ENCODE results near the gene CCL15. TPM values are rescaled to one million over a fixed set of nuclear protein-coding genes. Genes with fewer than 3 reads are reported as not detected.

The CCL15 gene
- total and polyA plus RNA-seq, 4 donors: 8.8 to 27.8 (median 11.6) TPM

- Histone ChIP-seq H3K4me1 (ENCODE audit: control insufficient read depth in 4 of 4, insufficient read depth in 4 of 4, low read length in 3 of 4) (peaks cover 0 to 2% (median 0%) of the 10 kb centered on the region in 4 donors), H3K36me3 (ENCODE audit: control insufficient read depth in 4 of 4, insufficient read depth in 3 of 4, low read depth in 1 of 4, low read length in 3 of 4) (peaks cover 0 to 14% (median 8%) of the 10 kb centered on the region in 4 donors), H3K4me3 (ENCODE audit: low read depth in 1 of 3, low read length in 3 of 3) (no peak overlapping the region), H3K9ac (ENCODE audit: low read depth in 1 of 2, low read length in 2 of 2) (no peak overlapping the region), H3K27ac (ENCODE audit: low read depth in 1 of 2, low read length in 2 of 2) (no peak overlapping the region), H3K9me3 (ENCODE audit: control insufficient read depth in 4 of 4, low read length in 3 of 4) (no peaks in the 10 kb centered on the region), H3K27me3 (ENCODE audit: control insufficient read depth in 4 of 4, insufficient read depth in 4 of 4, low read length in 3 of 4) (no peaks in the 10 kb centered on the region)
- 76% methylated on average over 5 of the region's 5 CpGs for WGBS
- TF ChIP-seq CTCF (IDR thresholded peaks at IDR 0.05; ENCODE audit: low read depth, low read length, missing input control) (no peak), RAD21 (IDR thresholded peaks at IDR 0.05) (no peak), GABPA (IDR thresholded peaks at IDR 0.05 in 1 of 2, conservative IDR thresholded peaks at IDR 0.05 in 1 of 2) (no peak), SP1 (IDR thresholded peaks at IDR 0.05) (no peak), ATF3 (IDR thresholded peaks at IDR 0.05) (no peak), HNF4A (conservative IDR thresholded peaks at IDR 0.05) (no peak), TAF1 (conservative IDR thresholded peaks at IDR 0.05) (no peak), YY1 (IDR thresholded peaks at IDR 0.05) (no peak), FOXA2 (IDR thresholded peaks at IDR 0.05) (no peak), NR2F2 (IDR thresholded peaks at IDR 0.05) (no peak), HNF4G (IDR thresholded peaks at IDR 0.05) (no peak)
- no peak for DNase-seq (ENCODE audit: low spot score)
These were observed 13.6 kb upstream of the CCL15 start for GRCh38 chr17:36014946-36015345.

- no peak for TF ChIP-seq NR2F2 (IDR thresholded peaks at IDR 0.05)
- no peak for DNase-seq (ENCODE audit: low spot score)
- Histone ChIP-seq H3K4me1 (ENCODE audit: control insufficient read depth in 4 of 4, insufficient read depth in 4 of 4, low read length in 3 of 4) (peaks cover 0 to 6% (median 5%) of the 10 kb centered on the region in 4 donors), H3K27me3 (ENCODE audit: control insufficient read depth in 4 of 4, insufficient read depth in 4 of 4, low read length in 3 of 4) (no peaks in the 10 kb centered on the region), H3K9ac (ENCODE audit: low read depth in 1 of 2, low read length in 2 of 2) (no peak overlapping the region), H3K27ac (ENCODE audit: low read depth in 1 of 2, low read length in 2 of 2) (no peak overlapping the region), H3K36me3 (ENCODE audit: control insufficient read depth in 4 of 4, insufficient read depth in 3 of 4, low read depth in 1 of 4, low read length in 3 of 4) (peaks cover 0 to 14% (median 8%) of the 10 kb centered on the region in 4 donors), H3K4me3 (ENCODE audit: low read depth in 1 of 3, low read length in 3 of 3) (no peak overlapping the region), H3K9me3 (ENCODE audit: control insufficient read depth in 4 of 4, low read length in 3 of 4) (peaks cover 0 to 4% (median 0%) of the 10 kb centered on the region in 4 donors)
- WGBS: 89% methylated on average over 2 of the region's 2 CpGs
These were observed 9.8 kb upstream of the CCL15 start for GRCh38 chr17:36011201-36011600.

GRCh38 chr17:36008998-36009665, 7.8 kb upstream of the CCL15 start:
- peaks cover 0 to 14% (median 8%) of the 10 kb centered on the region in 4 donors for H3K36me3 ChIP-seq (ENCODE audit: control insufficient read depth in 4 of 4, insufficient read depth in 3 of 4, low read depth in 1 of 4, low read length in 3 of 4)
- WGBS: 91% methylated on average over 14 of the region's 14 CpGs
- TF ChIP-seq CTCF (IDR thresholded peaks at IDR 0.05; ENCODE audit: low read depth, low read length, missing input control) (peak; percentile 46), RAD21 (IDR thresholded peaks at IDR 0.05) (peak; percentile 59 to 72), EGR1 (IDR thresholded peaks at IDR 0.05; ENCODE audit: low read depth in 2 of 2) (no peak)
- H3K4me1 ChIP-seq (ENCODE audit: control insufficient read depth in 4 of 4, insufficient read depth in 4 of 4, low read length in 3 of 4): peaks cover 6 to 19% (median 12%) of the 10 kb centered on the region in 4 donors
- no peak overlapping the region for H3K27ac ChIP-seq (ENCODE audit: low read depth in 1 of 2, low read length in 2 of 2)
- peaks cover 0 to 4% (median 0%) of the 10 kb centered on the region in 4 donors for H3K9me3 ChIP-seq (ENCODE audit: control insufficient read depth in 4 of 4, low read length in 3 of 4)
- DNase-seq (ENCODE audit: low spot score): peak; percentile 33
- H3K9ac ChIP-seq (ENCODE audit: low read depth in 1 of 2, low read length in 2 of 2): no peak overlapping the region
- no peaks in the 10 kb centered on the region for H3K27me3 ChIP-seq (ENCODE audit: control insufficient read depth in 4 of 4, insufficient read depth in 4 of 4, low read length in 3 of 4)
- H3K4me3 ChIP-seq (ENCODE audit: low read depth in 1 of 3, low read length in 3 of 3): no peak overlapping the region
